Skeletal muscle tissue (tissue), 4 donors: Measurements from ENCODE around the gene KLHL18. TPM values are rescaled to one million over a fixed set of nuclear protein-coding genes. Genes with fewer than 3 reads are reported as not detected.
"Not testable (repeated sequence)": the region's sequence is repeated elsewhere in the genome, so short reads cannot be mapped to it uniquely, and the experiment has no call there.

Experiments used
- H3K27ac ChIP-seq: one replicate; pipeline ENCODE4 v1.7.0; 2013; ENCODE audit warnings: mild to moderate bottlenecking, low read depth, low read length, inconsistent platforms
- H3K27me3 ChIP-seq, 3 donors: one replicate each; pipeline ENCODE4 v1.7.0; 2013; ENCODE audit warnings: low read length in 3 of 3; ENCODE audit not compliant: control insufficient read depth in 3 of 3, insufficient read depth in 3 of 3
- H3K36me3 ChIP-seq, 3 donors: one replicate each; pipeline ENCODE4 v1.7.0; 2013; ENCODE audit warnings: low read length in 3 of 3; ENCODE audit not compliant: control insufficient read depth in 3 of 3, insufficient read depth in 3 of 3
- H3K4me1 ChIP-seq, 3 donors: one replicate each; pipeline ENCODE4 v1.7.0; 2013; ENCODE audit warnings: low read length in 3 of 3, mild to moderate bottlenecking in 3 of 3; ENCODE audit not compliant: control insufficient read depth in 3 of 3, insufficient read depth in 3 of 3
- H3K4me3 ChIP-seq, 3 donors: one replicate each; pipeline ENCODE4 v1.7.0; 2013; ENCODE audit warnings: low read length in 3 of 3
- H3K9ac ChIP-seq, 3 donors: one replicate each; pipeline ENCODE4 v1.7.0; 2013; ENCODE audit warnings: low read length in 3 of 3, mild to moderate bottlenecking in 3 of 3, moderate library complexity in 2 of 3, low read depth in 1 of 3
- H3K9me3 ChIP-seq, 3 donors: one replicate each; pipeline ENCODE4 v1.7.0; 2013; ENCODE audit warnings: low read length in 3 of 3; ENCODE audit not compliant: control insufficient read depth in 3 of 3
- total RNA-seq: library from RNA; depleted of rRNA; stranded (reverse); fragments of >200 nt; gene quantifications from one replicate; pipeline ENCODE4 v1.2.3, GENCODE V29; 2014
- donor health status: Osteomylitis.

KLHL18 gene
- total RNA-seq, 1 donor from 2014 or later, result 11.5 TPM

DNA sequence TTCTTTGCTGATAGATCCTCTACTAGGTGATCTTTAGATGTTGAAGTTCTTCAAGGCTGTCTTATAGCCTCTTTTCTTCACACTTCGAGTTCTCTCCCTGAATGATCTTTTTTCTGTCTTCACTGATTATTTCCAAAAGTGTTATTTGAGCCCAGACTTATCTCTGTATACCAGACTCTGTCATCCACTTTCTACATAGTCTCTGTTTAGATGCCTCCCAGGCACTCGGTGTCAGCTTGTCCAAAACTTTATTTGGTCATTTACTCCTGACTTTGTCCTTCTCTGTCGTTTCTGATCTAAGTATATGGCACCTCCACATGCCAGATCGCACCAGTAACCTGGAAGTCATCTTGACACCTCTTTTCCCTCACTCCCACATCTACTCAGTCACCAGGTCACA, 27.6 kb downstream of the KLHL18 start:
- Histone ChIP-seq H3K27ac (no peak overlapping the region), H3K36me3 (no peaks in the 10 kb centered on the region), H3K4me3 (no peak overlapping the region), H3K9ac (no peak overlapping the region), H3K27me3 (no peaks in the 10 kb centered on the region), H3K9me3 (no peaks in the 10 kb centered on the region), H3K4me1 (peaks cover 3 to 5% (median 5%) of the 10 kb centered on the region in 3 donors)

GRCh38 chr3:47313341-47314055, 30.8 kb downstream of the KLHL18 start:
- no peaks in the 10 kb centered on the region for H3K27me3 ChIP-seq
- H3K4me3 ChIP-seq, result no peak overlapping the region
- no peaks in the 10 kb centered on the region for H3K9me3 ChIP-seq
- H3K36me3 ChIP-seq, result no peaks in the 10 kb centered on the region
- no peak overlapping the region for H3K9ac ChIP-seq
- H3K27ac ChIP-seq, result no peak overlapping the region
- H3K4me1 ChIP-seq, result peaks cover 3 to 5% (median 5%) of the 10 kb centered on the region in 3 donors

- H3K9ac ChIP-seq, result no peak overlapping the region
- no peaks in the 10 kb centered on the region for H3K27me3 ChIP-seq
- no peak overlapping the region for H3K4me3 ChIP-seq
- H3K4me1 ChIP-seq, result peaks cover 5 to 6% (median 5%) of the 10 kb centered on the region in 3 donors
- no peaks in the 10 kb centered on the region for H3K9me3 ChIP-seq
- no peak overlapping the region for H3K27ac ChIP-seq
- no peaks in the 10 kb centered on the region for H3K36me3 ChIP-seq
Observed at GRCh38 chr3:47314056-47314764, 31.5 kb downstream of the KLHL18 start.

- no peak overlapping the region for H3K9ac ChIP-seq
Observed at GRCh38 chr3:47315069-47315647, 32.4 kb downstream of the KLHL18 start.

GRCh38 chr3:47316151-47316550, 33.4 kb downstream of the KLHL18 start:
- H3K4me3 ChIP-seq, H3K9ac ChIP-seq, H3K4me1 ChIP-seq, H3K27ac ChIP-seq, H3K27me3 ChIP-seq, H3K9me3 ChIP-seq: not testable (repeated sequence)
- H3K36me3 ChIP-seq, result peaks cover 3 to 12% (median 12%) of the 10 kb centered on the region in 3 donors

More at GRCh38 chr3:47315069-47315647, 32.4 kb downstream of the KLHL18 start:
- no peak overlapping the region for H3K27ac ChIP-seq
- H3K4me3 ChIP-seq, result no peak overlapping the region
- no peaks in the 10 kb centered on the region for H3K27me3 ChIP-seq
- H3K4me1 ChIP-seq, result peaks cover 5 to 6% (median 5%) of the 10 kb centered on the region in 3 donors
- no peaks in the 10 kb centered on the region for H3K9me3 ChIP-seq
- peaks cover 0 to 6% (median 3%) of the 10 kb centered on the region in 3 donors for H3K36me3 ChIP-seq

DNA sequence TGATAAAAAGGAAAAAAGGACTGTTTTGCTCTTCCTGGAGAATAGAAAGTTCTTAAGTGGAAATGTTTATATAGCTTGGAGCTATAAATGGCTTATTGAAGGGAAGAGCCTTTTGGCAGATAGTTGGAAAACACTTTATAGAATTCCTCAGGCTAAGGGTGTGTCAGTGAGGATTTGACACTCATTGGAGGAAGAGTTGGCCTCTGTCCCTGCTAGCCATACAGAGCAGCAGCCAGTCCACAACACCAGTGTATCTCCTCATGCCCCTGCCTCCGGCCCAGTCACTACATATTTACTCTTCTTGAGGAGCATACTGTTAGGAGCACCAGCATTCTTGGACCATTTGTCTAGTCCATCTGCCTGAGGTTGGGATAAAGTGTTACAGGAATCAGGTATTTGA, 36.2 kb downstream of the KLHL18 start:
- Histone ChIP-seq H3K4me3 (no peak overlapping the region), H3K27ac (no peak overlapping the region), H3K9ac (no peak overlapping the region), H3K27me3 (no peaks in the 10 kb centered on the region), H3K9me3 (no peaks in the 10 kb centered on the region), H3K36me3 (peaks cover 14 to 31% (median 29%) of the 10 kb centered on the region in 3 donors), H3K4me1 (peaks cover 5 to 8% (median 6%) of the 10 kb centered on the region in 3 donors)

- Histone ChIP-seq H3K27me3 (no peaks in the 10 kb centered on the region), H3K9me3 (no peaks in the 10 kb centered on the region), H3K4me3 (no peak overlapping the region), H3K27ac (no peak overlapping the region), H3K36me3 (peaks cover 15 to 33% (median 31%) of the 10 kb centered on the region in 3 donors), H3K9ac (no peak overlapping the region), H3K4me1 (peaks cover under 1 to 4% (median 3%) of the 10 kb centered on the region in 3 donors)
Observed at GRCh38 chr3:47319956-47320355, 37.2 kb downstream of the KLHL18 start.

GRCh38 chr3:47323431-47324277, 40.9 kb downstream of the KLHL18 start:
- H3K9me3 ChIP-seq, result no peaks in the 10 kb centered on the region
- peaks cover 19 to 41% (median 36%) of the 10 kb centered on the region in 3 donors for H3K36me3 ChIP-seq
- H3K4me1 ChIP-seq, result peaks cover 0 to 4% (median 3%) of the 10 kb centered on the region in 3 donors
- no peaks in the 10 kb centered on the region for H3K27me3 ChIP-seq
- H3K9ac ChIP-seq, result no peak overlapping the region
- no peak overlapping the region for H3K4me3 ChIP-seq
- no peak overlapping the region for H3K27ac ChIP-seq

DNA sequence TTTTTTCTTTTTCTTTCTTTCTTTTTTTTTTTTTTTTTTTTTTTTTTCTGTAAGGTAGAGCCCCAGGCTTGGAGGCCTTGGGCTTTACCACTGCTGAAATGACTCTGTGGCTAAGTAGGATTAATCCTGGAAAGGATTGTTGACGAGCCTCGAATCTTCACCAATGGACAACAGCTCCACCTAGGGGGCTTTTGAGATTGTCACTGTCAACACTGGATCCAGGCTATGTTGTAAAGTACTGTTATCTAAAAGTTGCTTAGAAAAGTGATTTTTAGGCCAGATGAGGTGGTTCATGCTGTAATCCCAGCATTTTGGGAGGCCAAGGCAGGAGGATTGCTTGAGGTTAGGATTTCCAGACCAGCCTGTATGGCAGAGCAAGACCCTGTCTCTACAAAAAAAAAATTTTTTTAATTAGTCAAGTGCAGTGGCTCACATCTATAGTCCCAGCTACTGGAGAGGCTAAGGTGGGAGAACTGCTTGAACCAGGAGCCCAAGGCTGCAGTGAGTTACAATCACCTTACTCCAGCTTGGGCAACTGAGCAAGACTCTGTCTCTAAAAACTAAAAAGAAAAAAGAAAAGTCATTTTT, 41.6 kb downstream of the KLHL18 start:
- H3K4me1 ChIP-seq, result peaks cover 0 to 4% (median 0%) of the 10 kb centered on the region in 3 donors
- H3K27me3 ChIP-seq, result no peaks in the 10 kb centered on the region
- no peaks in the 10 kb centered on the region for H3K9me3 ChIP-seq
- H3K36me3 ChIP-seq, result peaks cover 20 to 42% (median 34%) of the 10 kb centered on the region in 3 donors
- H3K27ac ChIP-seq, result no peak overlapping the region
- H3K4me3 ChIP-seq, result no peak overlapping the region
- H3K9ac ChIP-seq, result no peak overlapping the region
